GM12801 (cell line): ENCODE measurements around the gene GRID2.

Source experiments
- TF ChIP-seq, protein P1 (sequence below): IDR thresholded peaks from one replicate; pipeline ENCODE4 v1.5.1; 2011; ENCODE audit warnings: control low read depth; ENCODE audit not compliant: insufficient read length; ENCODE audit errors: extremely low read depth

Gene GRID2

DNA sequence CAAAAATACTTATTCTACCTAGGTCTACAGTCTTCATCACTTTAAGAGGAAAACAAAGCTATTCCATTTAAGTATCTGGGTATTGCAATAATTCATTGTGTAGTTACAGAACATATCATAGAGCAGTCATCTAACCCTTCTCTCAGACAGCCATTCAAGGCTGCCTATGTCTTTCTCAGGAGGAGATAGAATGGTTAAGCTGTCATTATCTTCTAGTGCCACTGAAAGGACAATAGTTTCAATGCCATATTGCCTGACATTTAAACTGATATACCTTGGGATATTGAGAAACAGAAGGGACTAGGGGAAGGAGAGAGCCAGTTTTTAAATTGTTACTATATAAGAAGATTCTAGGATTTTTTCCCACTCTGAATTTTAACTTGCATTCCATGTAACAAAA, 527.0 kb downstream of the GRID2 start:
- TF ChIP-seq, protein P1, sequence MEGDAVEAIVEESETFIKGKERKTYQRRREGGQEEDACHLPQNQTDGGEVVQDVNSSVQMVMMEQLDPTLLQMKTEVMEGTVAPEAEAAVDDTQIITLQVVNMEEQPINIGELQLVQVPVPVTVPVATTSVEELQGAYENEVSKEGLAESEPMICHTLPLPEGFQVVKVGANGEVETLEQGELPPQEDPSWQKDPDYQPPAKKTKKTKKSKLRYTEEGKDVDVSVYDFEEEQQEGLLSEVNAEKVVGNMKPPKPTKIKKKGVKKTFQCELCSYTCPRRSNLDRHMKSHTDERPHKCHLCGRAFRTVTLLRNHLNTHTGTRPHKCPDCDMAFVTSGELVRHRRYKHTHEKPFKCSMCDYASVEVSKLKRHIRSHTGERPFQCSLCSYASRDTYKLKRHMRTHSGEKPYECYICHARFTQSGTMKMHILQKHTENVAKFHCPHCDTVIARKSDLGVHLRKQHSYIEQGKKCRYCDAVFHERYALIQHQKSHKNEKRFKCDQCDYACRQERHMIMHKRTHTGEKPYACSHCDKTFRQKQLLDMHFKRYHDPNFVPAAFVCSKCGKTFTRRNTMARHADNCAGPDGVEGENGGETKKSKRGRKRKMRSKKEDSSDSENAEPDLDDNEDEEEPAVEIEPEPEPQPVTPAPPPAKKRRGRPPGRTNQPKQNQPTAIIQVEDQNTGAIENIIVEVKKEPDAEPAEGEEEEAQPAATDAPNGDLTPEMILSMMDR, result no peak

DNA sequence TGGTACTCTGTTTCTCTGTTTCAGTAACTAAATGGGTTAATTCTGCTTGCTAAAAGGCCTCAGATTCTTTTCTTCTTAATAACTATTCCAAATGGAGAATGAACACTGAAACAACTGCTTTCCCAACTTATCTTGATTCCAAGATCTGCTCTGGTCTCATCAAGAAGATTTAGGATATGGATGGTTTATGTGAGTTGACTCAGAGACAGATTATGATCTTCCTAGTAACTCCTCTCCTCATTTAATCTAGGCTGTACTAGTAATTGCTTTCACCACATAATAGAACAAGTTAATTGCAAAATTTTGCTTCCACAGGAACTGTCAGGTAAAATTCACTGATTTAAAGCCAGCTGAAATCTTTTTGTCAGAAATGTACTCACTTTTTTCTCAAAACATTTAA, 537.1 kb downstream of the GRID2 start:
- TF ChIP-seq, protein P1, result no peak

DNA sequence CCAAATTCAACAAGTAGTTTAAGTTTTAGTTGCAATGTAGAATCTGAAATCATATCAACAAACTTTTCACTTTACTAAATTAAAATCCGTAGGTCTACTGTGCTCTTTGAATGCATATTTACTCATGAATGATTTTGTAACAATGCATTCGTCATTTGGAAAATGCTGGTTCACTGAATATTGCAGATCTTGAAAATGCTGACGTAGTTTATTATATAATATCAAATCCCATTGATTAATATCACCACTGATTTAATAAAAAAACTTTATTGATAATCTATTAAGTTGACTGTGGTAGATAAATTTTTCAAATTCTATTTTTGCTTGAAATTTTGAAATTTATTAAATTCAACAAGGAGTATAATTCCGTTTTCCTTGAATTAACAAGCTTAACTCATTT, 540.0 kb downstream of the GRID2 start:
- TF ChIP-seq, protein P1, result no peak

DNA sequence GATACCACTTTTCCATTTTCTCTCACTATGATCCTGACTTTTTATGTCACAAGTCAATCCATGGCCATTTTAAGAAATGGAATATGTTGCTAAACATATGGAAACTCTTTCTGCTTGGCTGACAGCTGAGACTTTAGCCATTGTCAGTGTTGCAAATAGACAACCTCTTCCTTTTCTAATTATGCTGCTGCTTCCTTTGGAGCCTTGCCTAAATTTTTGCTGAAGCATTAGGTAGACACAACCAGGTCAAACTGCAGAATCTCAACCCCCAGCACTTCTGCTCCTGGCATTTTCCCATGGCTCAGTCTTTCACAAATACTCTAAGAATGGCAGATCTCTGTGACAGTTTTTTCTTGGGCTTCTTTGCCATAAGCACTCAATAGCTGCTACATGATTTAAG, 543.3 kb downstream of the GRID2 start:
- TF ChIP-seq, protein P1, result no peak

DNA sequence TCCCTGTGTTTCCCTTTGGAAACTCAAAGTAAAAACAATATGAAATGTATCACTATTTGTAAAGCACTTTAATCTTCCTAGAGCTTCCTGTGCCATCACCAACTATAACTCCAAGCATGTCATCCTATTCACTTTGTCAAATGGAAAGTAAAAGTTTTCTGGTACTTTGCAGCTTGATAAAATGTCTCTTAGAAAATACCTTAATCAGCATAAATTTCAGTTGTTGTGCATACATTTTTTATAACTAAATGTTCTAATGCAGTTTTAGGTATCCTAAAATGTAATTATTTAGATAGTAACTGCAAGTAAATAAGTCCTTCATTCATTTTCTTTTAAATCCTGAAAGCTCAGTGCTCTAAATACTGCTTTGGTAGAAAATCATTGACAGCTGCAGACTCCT, 558.7 kb downstream of the GRID2 start:
- TF ChIP-seq, protein P1, result no peak

DNA sequence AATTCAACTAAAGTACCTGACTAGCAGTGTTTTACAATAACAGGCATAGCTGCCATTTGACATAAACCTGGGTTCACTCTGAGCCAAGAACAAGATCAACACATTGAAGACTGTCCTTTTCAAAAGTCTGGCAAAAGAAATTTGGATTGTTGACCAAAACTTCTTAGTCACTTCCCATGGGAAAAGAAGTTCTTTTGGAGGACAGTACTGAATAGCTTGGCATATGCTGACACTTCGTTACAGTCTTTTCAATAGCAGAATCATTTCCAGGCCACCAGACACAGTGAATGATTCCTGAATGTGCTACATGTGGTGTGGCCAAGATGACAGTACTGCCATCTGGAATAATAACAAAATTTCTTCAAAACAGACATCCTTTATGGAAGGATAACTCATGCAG, 560.3 kb downstream of the GRID2 start:
- TF ChIP-seq, protein P1, result no peak

DNA sequence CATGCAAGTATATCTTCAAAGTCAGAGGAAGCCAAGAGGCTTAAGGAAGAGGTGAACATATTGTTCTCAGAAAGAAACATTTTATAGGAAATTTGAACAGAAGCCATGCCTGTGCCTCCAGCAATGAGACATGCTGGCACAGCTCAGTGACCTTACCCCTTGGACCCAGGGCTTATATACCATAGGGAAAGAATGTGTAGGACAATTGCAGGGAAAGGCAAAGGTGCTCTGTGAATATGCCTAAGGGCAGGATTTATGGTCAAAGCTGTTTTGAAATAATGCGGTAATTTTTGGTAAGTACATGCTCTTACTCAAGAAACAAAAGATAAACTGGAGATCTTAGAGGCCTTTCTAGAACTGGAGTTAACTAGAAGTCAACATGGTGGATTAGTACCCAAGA, 568.8 kb downstream of the GRID2 start:
- TF ChIP-seq, protein P1, result no peak

DNA sequence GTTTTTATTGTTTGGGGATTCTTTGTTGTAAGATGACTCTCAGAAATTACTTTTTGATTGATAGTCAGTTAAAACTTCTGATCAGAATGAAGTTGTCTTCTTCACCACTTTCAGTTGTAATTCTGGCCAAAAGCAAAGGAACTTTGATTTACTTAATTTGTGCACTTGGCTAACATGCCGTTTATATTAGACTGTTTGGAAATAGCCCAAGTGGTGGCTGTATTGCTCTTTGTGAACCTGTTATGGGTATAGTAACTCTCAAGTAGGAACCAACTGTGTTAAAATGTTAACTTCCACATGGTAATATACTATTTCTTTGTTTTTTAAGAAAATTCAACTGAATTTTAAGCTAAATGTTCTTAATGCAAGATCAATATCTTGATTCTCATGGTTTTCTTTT, 581.9 kb downstream of the GRID2 start:
- TF ChIP-seq, protein P1, result no peak
